Epithelial cell of prostate (primary cell): ENCODE measurements around the gene ALDH9A1.
"Not testable (repeated sequence)": the region's sequence is repeated elsewhere in the genome, so short reads cannot be mapped to it uniquely, and the experiment has no call there.

Experiments used
- DNase-seq: peaks from one replicate; pipeline ENCODE4 v3.0.0-alpha.2; 2011; ENCODE audit warnings: low read depth, low spot score
- H3K27ac ChIP-seq: fragments of 450-650 bp; 2 replicates; pipeline ENCODE4 v1.5.1; 2017; ENCODE audit warnings: mild to moderate bottlenecking

The ALDH9A1 gene

GRCh38 chr1:165695031-165695430 is 3.3 kb downstream of the ALDH9A1 start:
- DNase-seq: no peak
- H3K27ac ChIP-seq: peak overlapping the region; percentile 97

GRCh38 chr1:165688046-165688445 is 10.3 kb downstream of the ALDH9A1 start:
- DNase-seq: no peak
- H3K27ac ChIP-seq: no peak overlapping the region

GRCh38 chr1:165686971-165687433 is 11.4 kb downstream of the ALDH9A1 start:
- DNase-seq: no peak
- no peak overlapping the region for H3K27ac ChIP-seq

GRCh38 chr1:165686121-165686970 is 12.0 kb downstream of the ALDH9A1 start:
- DNase-seq: no peak

GRCh38 chr1:165683848-165684485 is 14.4 kb downstream of the ALDH9A1 start:
- no peak for DNase-seq
- H3K27ac ChIP-seq: no peak overlapping the region

More at GRCh38 chr1:165686121-165686970, 12.0 kb downstream of the ALDH9A1 start:
- H3K27ac ChIP-seq: no peak overlapping the region

GRCh38 chr1:165680773-165681172 is 17.6 kb downstream of the ALDH9A1 start:
- DNase-seq, H3K27ac ChIP-seq: not testable (repeated sequence)

GRCh38 chr1:165680303-165680702 is 18.1 kb downstream of the ALDH9A1 start:
- no peak for DNase-seq

GRCh38 chr1:165679282-165680036 is 18.9 kb downstream of the ALDH9A1 start:
- DNase-seq: no peak
- no peak overlapping the region for H3K27ac ChIP-seq

More at GRCh38 chr1:165680303-165680702, 18.1 kb downstream of the ALDH9A1 start:
- H3K27ac ChIP-seq: no peak overlapping the region

GRCh38 chr1:165678509-165678908 is 19.9 kb downstream of the ALDH9A1 start:
- DNase-seq: no peak
- no peak overlapping the region for H3K27ac ChIP-seq

GRCh38 chr1:165675794-165676193 is 22.6 kb downstream of the ALDH9A1 start:
- no peak overlapping the region for H3K27ac ChIP-seq
- DNase-seq: no peak

- no peak overlapping the region for H3K27ac ChIP-seq
- no peak for DNase-seq
These were observed 23.8 kb downstream of the ALDH9A1 start for GRCh38 chr1:165674599-165674998.

- no peak for DNase-seq
- no peak overlapping the region for H3K27ac ChIP-seq
These were observed 26.8 kb downstream of the ALDH9A1 start for GRCh38 chr1:165671526-165671925.

- no peak overlapping the region for H3K27ac ChIP-seq
- no peak for DNase-seq
These were observed 30.2 kb downstream of the ALDH9A1 start for GRCh38 chr1:165668184-165668583.

- no peak overlapping the region for H3K27ac ChIP-seq
- no peak for DNase-seq
These were observed 32.1 kb downstream of the ALDH9A1 start for GRCh38 chr1:165666152-165666825.

- no peak overlapping the region for H3K27ac ChIP-seq
- no peak for DNase-seq
These were observed 36.2 kb downstream of the ALDH9A1 start for GRCh38 chr1:165662186-165662585.

GRCh38 chr1:165661703-165662102 is 36.7 kb downstream of the ALDH9A1 start:
- DNase-seq: no peak
- H3K27ac ChIP-seq: no peak overlapping the region

- no peak for DNase-seq
- H3K27ac ChIP-seq: no peak overlapping the region
These were observed 38.8 kb downstream of the ALDH9A1 start for GRCh38 chr1:165659581-165659895.

GRCh38 chr1:165658766-165659580 is 39.4 kb downstream of the ALDH9A1 start:
- not testable (repeated sequence) for H3K27ac ChIP-seq, DNase-seq

- H3K27ac ChIP-seq: no peak overlapping the region
- DNase-seq: no peak
These were observed 47.3 kb downstream of the ALDH9A1 start for GRCh38 chr1:165650981-165651625.
